Activated T-cell treated with anti-CD3 and anti-CD28 coated beads for 1 hour (primary cell): ENCODE measurements around the gene YPEL5.

Experiments
- DNase-seq: peaks from one replicate; pipeline ENCODE4 v3.0.0-alpha.2; 2020; ENCODE audit warnings: low read depth

Gene YPEL5

GRCh38 chr2:30165617-30166016, 18.8 kb downstream of the YPEL5 start:
- DNase-seq = no peak

GRCh38 chr2:30172627-30173026, 25.8 kb downstream of the YPEL5 start:
- no peak for DNase-seq

- DNase-seq = no peak
These were observed 30.6 kb downstream of the YPEL5 start for GRCh38 chr2:30177440-30177839.

GRCh38 chr2:30177956-30178355, 31.1 kb downstream of the YPEL5 start:
- no peak for DNase-seq

GRCh38 chr2:30178618-30179434, 32.0 kb downstream of the YPEL5 start:
- DNase-seq = no peak

- no peak for DNase-seq
These were observed 32.7 kb downstream of the YPEL5 start for GRCh38 chr2:30179536-30179935.

- DNase-seq = no peak
These were observed 33.4 kb downstream of the YPEL5 start for GRCh38 chr2:30180226-30180625.

- no peak for DNase-seq
These were observed 34.4 kb downstream of the YPEL5 start for GRCh38 chr2:30181176-30181575.

- no peak for DNase-seq
These were observed 37.2 kb downstream of the YPEL5 start for GRCh38 chr2:30184035-30184434.

- DNase-seq = no peak
These were observed 38.4 kb downstream of the YPEL5 start for GRCh38 chr2:30185178-30185577.

GRCh38 chr2:30188292-30188691, 41.5 kb downstream of the YPEL5 start:
- no peak for DNase-seq

GRCh38 chr2:30190637-30191036, 43.8 kb downstream of the YPEL5 start:
- no peak for DNase-seq

- no peak for DNase-seq
These were observed 44.3 kb downstream of the YPEL5 start for GRCh38 chr2:30191107-30191506.

- DNase-seq = no peak
These were observed 45.0 kb downstream of the YPEL5 start for GRCh38 chr2:30191819-30192271.

GRCh38 chr2:30192314-30192713, 45.5 kb downstream of the YPEL5 start:
- no peak for DNase-seq

GRCh38 chr2:30193104-30193681, 46.4 kb downstream of the YPEL5 start:
- no peak for DNase-seq

- no peak for DNase-seq
These were observed 47.6 kb downstream of the YPEL5 start for GRCh38 chr2:30194421-30194820.

GRCh38 chr2:30195016-30195415, 48.2 kb downstream of the YPEL5 start:
- DNase-seq = no peak

- DNase-seq = no peak
These were observed 50.9 kb downstream of the YPEL5 start for GRCh38 chr2:30197570-30198192.

- DNase-seq = no peak
These were observed 55.2 kb downstream of the YPEL5 start for GRCh38 chr2:30201990-30202389.

GRCh38 chr2:30203156-30203555, 56.3 kb downstream of the YPEL5 start:
- DNase-seq = no peak

- no peak for DNase-seq
These were observed 57.5 kb downstream of the YPEL5 start for GRCh38 chr2:30204281-30204680.

GRCh38 chr2:30205456-30205855, 58.6 kb downstream of the YPEL5 start:
- DNase-seq = no peak
